Hematopoietic multipotent progenitor cell treated with erythropoietin and hydrocortisone succinate and interleukin-3 and kit ligand, for 4 days (in vitro differentiated cells): Measurements from ENCODE around the gene ZNF516.

Experiments
- DNase-seq: peaks from one replicate; pipeline ENCODE4 v3.0.0-alpha.2; 2015

ZNF516 gene

DNA sequence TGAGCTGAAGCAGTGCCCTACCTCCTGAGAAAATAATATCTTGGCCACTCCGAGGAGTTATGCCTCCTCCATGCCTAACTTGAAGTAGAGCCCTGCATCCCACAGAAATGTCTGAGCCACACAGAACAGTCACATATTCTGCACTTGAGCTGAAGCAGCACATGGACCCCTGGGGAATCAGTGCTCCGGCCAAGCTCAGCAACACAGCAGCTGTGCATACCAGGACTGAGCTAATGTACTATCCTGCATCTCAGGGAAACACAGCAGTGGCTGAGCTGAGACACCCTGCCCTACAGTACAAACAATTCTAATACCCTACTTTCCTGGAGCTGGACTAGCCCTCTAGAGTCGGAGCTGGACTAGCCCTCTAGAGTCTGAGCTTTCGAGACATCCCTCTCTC is 166.9 kb downstream of the ZNF516 start:
- no peak for DNase-seq

DNA sequence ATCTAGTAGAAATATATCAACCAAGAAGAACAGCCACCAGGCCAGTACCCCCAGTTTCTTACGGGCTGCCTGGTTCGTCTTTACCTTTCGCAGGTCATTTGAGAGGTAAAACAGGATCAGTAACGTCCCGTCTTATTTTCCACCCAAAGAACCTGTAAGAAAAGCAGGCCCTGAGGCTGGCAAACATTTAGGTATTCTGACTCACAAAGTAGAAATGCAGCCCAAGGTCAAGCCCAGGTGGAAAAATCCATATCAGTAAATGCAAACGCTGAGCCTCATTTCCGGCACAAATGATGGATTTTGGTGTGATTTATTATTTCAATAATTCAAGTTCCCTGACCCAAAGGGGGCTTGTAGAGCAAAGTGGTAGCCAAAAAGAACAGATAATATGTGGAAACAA is 171.2 kb downstream of the ZNF516 start:
- no peak for DNase-seq

GRCh38 chr18:76322686-76323085 is 172.4 kb downstream of the ZNF516 start:
- no peak for DNase-seq

- no peak for DNase-seq
Observed at GRCh38 chr18:76319366-76319765, 175.7 kb downstream of the ZNF516 start.

GRCh38 chr18:76318607-76319006 is 176.4 kb downstream of the ZNF516 start:
- DNase-seq: no peak

DNA sequence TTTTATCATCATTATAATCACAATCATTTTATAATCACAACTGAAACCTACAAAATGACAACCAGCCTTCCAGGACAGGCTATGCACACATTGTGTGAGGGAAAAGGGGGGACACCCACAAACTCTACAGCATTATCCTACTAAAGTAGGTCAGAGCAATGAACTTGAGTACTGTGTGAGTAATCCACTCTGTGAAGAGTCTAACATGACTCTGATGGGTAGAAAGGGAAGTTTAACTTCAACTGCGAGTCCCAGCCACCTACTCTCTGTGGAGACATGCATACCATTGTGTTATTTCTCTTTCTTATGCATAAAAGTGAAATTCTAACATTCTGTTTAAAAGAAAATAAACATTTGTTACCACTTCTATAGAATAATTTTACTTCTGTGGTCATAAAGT is 177.9 kb downstream of the ZNF516 start:
- DNase-seq: no peak

DNA sequence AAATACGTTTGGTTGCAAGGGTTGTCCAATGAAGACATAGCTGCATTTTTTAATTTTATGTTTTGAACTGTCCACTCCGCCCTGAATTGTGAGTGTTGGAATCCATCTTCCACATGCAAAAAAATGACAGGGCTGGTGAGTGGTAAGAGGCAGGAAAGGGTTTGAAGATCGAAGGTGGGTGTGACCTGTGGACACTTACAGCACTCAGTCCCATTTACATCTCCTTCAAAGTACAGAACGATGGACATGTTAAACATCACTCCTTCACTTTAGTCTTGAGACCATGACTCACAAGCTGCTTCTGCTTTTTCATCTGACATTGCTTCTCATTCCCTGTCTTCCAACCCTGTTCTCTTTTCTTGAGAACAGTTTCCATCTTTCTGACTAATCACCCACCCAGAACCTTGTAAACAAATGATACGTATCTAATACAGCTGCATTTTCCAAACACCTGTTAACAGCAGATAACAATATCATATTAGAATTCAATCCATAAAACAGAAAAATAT is 179.3 kb downstream of the ZNF516 start:
- no peak for DNase-seq

GRCh38 chr18:76314496-76314895 is 180.5 kb downstream of the ZNF516 start:
- no peak for DNase-seq

DNA sequence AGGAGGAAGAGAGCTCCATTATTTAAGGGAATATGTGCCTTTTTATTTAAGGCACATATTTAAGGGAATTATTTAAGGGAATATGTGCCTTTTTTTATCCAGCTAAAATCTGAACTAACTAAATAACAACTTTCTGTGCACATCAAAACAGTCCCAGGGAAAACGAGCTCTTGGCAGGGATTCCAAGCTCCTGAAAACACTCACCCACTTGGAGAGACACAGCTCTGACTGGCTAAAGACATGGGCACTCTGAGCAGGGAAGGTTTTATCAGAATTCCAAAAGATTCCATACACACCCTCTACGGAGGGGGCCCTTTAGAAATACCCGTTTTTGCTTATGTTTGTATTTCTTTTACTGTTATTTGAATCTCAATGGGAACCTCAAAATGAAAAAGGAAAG is 181.0 kb downstream of the ZNF516 start:
- no peak for DNase-seq
